Progenitor cell of endocrine pancreas (in vitro differentiated cells): ENCODE results near the gene RXFP1. TPM values are rescaled to one million over a fixed set of nuclear protein-coding genes. Genes with fewer than 3 reads are reported as not detected.

ENCODE experiments used
- DNase-seq: peaks from one replicate; pipeline ENCODE4 v3.0.0; 2021; ENCODE audit warnings: low spot score; ENCODE audit not compliant: unreplicated experiment
- H3K27ac Mint-ChIP-seq: 2 replicates; pipeline ENCODE4 v1.8.0; 2021; ENCODE audit warnings: mild to moderate bottlenecking, moderate library complexity, mixed read lengths
- H3K27me3 Mint-ChIP-seq: 2 replicates; pipeline ENCODE4 v1.8.0; 2021; ENCODE audit warnings: mixed read lengths
- H3K36me3 Mint-ChIP-seq: 2 replicates; pipeline ENCODE4 v1.8.0; 2022; ENCODE audit warnings: mixed read lengths; ENCODE audit not compliant: insufficient read depth
- H3K4me1 Mint-ChIP-seq: 2 replicates; pipeline ENCODE4 v1.8.0; 2021; ENCODE audit warnings: low read depth, mixed read lengths
- H3K4me3 Mint-ChIP-seq: 2 replicates; pipeline ENCODE4 v1.8.0; 2021; ENCODE audit warnings: low read depth, mild to moderate bottlenecking, moderate library complexity, mixed read lengths
- H3K9me3 Mint-ChIP-seq: 2 replicates; pipeline ENCODE4 v1.8.0; 2021; ENCODE audit warnings: low read depth, mixed read lengths
- CTCF ChIP-seq: fragments of 200-600 bp; sonication (generic); IDR thresholded peaks from one replicate; pipeline ENCODE4 v1.5.0; 2021; ENCODE audit warnings: antibody characterized with exemption, mild to moderate bottlenecking; ENCODE audit not compliant: unreplicated experiment
- total RNA-seq: library from RNA; stranded (reverse); gene quantifications from 2 replicates; pipeline ENCODE4 v1.2.1, GENCODE V29; 2021

RXFP1 gene
- total RNA-seq, 1 donor from 2014 or later: not detected

GRCh38 chr4:158540125-158540907 is 18.6 kb downstream of the RXFP1 start:
- no peak overlapping the region for H3K27ac Mint-ChIP-seq
- no peaks in the 10 kb centered on the region for H3K36me3 Mint-ChIP-seq
- H3K4me1 Mint-ChIP-seq: no peaks in the 10 kb centered on the region
- H3K9me3 Mint-ChIP-seq: no peaks in the 10 kb centered on the region
- TF ChIP-seq CTCF: no peak
- no peak overlapping the region for H3K4me3 Mint-ChIP-seq
- no peaks in the 10 kb centered on the region for H3K27me3 Mint-ChIP-seq
- no peak for DNase-seq

- no peaks in the 10 kb centered on the region for H3K4me1 Mint-ChIP-seq
- no peaks in the 10 kb centered on the region for H3K9me3 Mint-ChIP-seq
- no peaks in the 10 kb centered on the region for H3K27me3 Mint-ChIP-seq
- no peak overlapping the region for H3K4me3 Mint-ChIP-seq
- H3K27ac Mint-ChIP-seq: no peak overlapping the region
- no peak for TF ChIP-seq CTCF
- DNase-seq: no peak
- no peaks in the 10 kb centered on the region for H3K36me3 Mint-ChIP-seq
Observed at GRCh38 chr4:158541506-158541905, 19.8 kb downstream of the RXFP1 start.

GRCh38 chr4:158543191-158543590 is 21.5 kb downstream of the RXFP1 start:
- no peaks in the 10 kb centered on the region for H3K4me1 Mint-ChIP-seq
- no peaks in the 10 kb centered on the region for H3K27me3 Mint-ChIP-seq
- H3K4me3 Mint-ChIP-seq: no peak overlapping the region
- no peaks in the 10 kb centered on the region for H3K36me3 Mint-ChIP-seq
- TF ChIP-seq CTCF: no peak
- no peak overlapping the region for H3K27ac Mint-ChIP-seq
- peaks cover 8% of the 10 kb centered on the region for H3K9me3 Mint-ChIP-seq
- no peak for DNase-seq

GRCh38 chr4:158544141-158544540 is 22.5 kb downstream of the RXFP1 start:
- H3K4me3 Mint-ChIP-seq: no peak overlapping the region
- H3K9me3 Mint-ChIP-seq: peaks cover 8% of the 10 kb centered on the region
- H3K36me3 Mint-ChIP-seq: no peaks in the 10 kb centered on the region
- no peak overlapping the region for H3K27ac Mint-ChIP-seq
- H3K27me3 Mint-ChIP-seq: no peaks in the 10 kb centered on the region
- H3K4me1 Mint-ChIP-seq: no peaks in the 10 kb centered on the region
- no peak for TF ChIP-seq CTCF
- no peak for DNase-seq

GRCh38 chr4:158553364-158553763 is 31.7 kb downstream of the RXFP1 start:
- no peak for DNase-seq
- Mint-ChIP-seq H3K4me3 (no peak overlapping the region), H3K27ac (no peak overlapping the region), H3K4me1 (no peaks in the 10 kb centered on the region), H3K36me3 (no peaks in the 10 kb centered on the region), H3K27me3 (no peaks in the 10 kb centered on the region), H3K9me3 (peaks cover 4% of the 10 kb centered on the region)
- no peak for TF ChIP-seq CTCF
